ENCODE data around the gene COL27A1.

COL27A1 gene

DNA sequence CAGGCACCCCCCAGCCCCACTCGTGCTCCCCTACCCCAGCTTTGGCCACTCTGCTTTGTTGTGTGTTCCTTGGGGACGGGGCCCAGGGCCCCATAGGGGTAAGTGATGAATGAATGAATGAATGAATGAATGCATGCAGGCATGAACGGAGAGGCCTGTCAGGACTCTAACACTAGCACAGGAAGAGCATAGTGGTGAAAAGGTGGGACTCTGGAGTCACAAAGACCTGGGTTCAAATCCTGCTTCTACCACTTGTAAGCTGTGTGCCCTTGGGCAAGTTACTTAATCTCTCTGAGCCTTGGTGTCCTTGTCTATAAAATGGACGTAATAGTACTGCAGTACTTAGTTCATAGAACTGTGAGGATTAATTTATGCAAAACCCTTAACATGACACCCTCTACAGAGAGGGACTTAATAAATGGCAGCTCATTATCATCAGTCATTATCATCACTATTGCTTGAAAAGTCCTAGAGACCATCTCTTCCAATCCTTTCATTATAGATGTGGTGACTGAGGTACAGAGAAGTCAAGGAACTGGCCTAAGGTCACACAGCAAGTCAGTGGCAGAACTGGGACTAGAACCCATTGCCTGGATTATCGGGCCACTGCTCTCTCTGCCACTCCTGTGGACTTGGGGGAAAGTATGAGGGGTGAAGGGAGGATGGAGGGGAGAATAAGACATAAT lies 187.6 kb downstream of the COL27A1 start:
- no peak for DNase-seq (ENCODE audit: low read depth)

DNA sequence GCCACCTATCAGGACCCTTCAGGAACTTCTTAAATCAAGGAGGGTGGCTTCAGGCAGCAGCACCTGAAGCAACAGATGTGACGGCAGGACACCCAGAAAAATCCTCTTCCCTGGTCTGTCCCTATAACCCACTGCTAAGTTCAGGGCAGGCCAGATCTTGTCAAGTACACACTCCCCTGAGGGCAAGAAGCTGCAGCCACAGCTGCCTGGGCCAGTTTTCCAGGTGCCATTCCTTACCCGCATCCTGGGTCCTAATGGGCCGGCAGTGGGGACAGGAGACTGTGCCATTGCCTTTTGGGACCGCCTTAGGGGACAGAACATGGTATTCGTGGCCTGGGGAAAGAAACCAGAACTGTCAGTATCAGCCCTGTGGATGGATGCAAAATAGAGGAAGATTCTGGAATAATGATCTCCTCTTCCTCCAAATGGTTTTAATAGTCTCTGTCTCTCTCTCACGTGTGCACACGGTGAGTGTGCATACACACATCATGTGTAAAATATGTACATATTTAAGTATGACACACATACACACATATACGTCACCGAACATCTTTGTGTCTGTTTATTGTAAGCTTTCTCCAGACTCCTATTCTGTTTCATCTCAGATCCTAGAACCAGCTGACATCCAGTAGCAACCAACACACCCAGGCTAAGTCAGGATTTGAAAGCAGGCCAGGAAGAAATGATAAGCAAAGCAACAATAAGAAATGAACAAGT lies 188.3 kb downstream of the COL27A1 start:
- DNase-seq (ENCODE audit: low read depth) = no peak

DNA sequence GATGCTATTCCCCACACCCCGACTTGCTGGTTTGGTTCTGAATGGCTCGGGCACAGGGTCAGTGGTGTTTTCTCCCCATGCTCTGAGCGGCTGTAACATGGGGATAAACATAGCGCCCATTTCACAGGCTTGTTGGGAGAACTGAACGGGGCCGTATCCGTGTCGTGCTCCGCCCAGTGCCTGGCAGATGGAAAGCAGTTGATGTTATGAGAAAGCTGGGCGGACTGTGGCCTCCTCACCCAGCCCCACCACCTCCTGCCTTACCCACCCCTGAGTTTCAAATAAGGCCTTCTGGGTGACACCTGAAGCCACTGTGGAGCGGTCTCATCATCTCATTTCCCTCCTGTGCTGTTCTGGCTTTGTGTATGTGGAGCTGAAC lies 188.8 kb downstream of the COL27A1 start:
- DNase-seq (ENCODE audit: low read depth) = no peak

DNA sequence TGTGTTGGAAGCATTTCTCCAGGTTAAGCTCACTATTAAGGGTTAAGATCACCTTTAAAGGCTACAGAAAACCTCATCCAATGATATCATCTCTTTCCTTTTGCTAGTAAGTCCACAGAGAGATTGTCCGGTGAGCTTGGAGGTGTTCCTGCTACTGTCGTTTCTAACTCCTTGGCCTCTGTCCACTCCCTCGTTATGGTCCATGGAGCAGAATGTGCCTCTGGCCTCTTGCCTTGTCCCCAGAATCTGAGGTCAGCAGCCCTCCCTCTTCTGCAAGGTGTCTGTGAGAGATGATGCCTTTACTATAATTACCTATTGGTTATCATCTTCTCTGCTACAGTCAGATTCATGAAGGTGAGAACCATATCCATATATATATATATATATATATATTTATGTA lies 189.4 kb downstream of the COL27A1 start:
- DNase-seq (ENCODE audit: low read depth) = no peak

DNA sequence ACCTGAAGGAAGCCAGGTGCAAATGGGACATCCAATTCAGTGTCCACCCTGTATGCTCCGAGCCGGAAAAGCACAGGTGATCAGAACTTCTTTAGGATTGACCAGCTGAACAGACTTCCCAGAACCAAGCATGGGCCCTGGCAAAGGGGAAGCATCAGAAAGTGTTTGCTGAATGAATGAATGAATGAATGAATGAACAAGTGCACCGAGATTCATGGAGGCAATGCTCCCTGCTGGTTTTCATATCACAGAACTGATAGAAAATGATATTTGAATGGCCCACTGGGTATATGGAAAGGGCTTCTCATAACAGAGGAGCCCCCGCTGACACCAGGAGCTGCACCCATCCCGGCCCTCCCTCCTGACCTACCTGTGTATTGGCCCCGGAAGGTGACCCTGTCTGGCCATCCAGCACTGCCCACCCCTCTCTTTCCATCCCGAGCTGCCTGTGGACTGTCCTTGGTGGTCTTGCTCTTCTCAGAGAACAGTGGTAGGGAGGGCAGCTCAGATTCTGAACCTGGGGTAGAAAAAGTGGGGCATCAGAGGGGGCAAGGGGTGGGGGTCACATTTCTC lies 190.2 kb downstream of the COL27A1 start:
- DNase-seq (ENCODE audit: low read depth) = no peak

DNA sequence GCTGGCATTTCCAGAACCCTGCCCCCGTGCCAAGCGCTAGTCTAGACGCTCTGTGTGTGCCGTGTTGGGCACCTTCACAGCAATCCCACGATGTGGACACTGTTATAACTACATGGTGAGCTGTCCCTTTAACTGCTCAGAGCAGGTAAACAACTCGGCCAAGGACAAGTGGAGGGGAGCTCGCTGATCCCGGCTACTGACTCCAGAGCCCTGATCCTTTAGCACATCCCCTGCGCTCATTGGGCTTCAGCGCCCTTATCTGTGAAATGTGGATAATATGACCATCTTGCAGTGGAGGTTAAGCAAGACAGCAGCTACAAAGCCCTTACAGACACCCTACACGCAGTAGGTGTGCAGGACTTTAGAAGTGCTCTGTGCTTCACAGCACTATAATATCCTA lies 190.8 kb downstream of the COL27A1 start:
- DNase-seq (ENCODE audit: low read depth) = no peak

DNA sequence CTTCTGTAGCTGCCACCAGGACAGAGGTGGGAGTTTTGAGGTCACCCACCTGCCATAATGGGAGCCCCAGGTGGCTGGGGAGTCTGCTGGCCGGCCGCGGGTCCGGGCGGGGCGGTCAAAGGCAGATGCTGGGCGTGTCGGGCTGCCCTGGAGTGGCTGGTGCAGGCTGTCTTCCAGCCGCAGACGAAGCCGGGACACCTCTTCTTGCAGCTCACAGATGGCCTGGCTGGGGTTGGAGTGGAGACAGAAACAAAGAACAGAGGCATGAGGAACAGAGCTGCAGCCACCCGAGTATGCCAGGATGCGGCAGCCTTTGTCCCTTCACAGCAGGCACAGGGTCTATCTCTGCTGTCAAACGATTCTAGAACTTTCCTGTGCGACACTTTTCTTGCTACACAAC lies 192.3 kb downstream of the COL27A1 start:
- DNase-seq (ENCODE audit: low read depth) = no peak

DNA sequence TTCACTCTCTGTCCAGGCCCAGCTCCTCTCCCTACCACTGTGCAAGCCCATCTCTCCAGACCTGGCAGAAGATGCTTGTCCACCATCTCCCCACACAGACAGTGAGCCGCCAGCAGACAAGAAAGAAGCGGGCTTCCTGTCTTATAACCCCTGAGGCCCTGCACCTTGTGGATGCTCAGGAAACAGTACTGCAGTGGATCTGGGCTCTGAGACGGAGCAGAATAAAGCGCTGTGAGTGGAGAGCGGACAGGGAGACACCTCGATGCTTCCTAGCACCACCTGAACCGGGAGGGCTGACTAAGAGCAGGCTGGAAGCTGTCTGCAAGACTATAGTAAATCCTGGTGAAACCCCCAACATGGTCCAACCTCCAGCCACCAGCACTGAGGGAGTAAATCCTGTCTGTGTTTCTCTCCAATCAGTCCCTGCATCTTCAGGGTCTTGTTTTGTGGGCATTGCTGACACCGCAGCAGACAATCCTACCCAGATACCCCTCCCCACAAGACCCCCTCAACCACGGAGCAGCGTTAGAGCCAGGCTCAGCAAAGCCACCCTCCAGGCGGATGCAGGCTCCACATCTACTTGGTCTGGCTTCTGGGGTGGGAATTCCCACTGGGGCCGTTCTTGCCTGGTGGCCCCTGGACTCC lies 193.0 kb downstream of the COL27A1 start:
- no peak for DNase-seq (ENCODE audit: low read depth)

DNA sequence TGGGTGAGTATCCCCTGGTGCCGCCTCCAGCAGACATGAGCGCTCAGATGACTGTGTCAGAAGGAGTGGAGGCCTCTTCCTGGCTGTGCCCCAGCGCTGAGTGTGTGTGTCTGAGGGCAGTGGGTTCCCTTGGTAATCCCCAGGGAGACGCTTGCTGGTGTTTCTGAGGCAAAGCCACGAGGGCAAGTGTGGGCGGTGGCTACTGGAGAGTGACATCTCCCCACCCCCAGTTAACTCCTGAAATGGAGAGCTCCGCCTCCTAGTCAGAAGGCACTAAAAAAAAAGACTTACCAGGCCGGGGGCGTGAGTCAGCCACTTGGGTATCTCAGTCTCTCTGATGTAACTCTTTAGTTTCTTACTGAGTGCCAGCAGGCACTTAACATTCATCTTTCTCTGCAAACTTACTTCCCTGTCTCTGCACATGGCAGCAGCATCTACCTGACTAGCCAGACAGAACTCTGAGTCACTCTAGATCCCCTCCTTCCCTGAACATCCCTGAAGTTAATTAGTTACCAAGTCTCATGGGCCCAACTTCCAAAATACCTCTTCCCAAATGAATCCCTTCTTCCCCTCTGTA lies 193.7 kb downstream of the COL27A1 start:
- DNase-seq (ENCODE audit: low read depth) = peak; percentile 100

DNA sequence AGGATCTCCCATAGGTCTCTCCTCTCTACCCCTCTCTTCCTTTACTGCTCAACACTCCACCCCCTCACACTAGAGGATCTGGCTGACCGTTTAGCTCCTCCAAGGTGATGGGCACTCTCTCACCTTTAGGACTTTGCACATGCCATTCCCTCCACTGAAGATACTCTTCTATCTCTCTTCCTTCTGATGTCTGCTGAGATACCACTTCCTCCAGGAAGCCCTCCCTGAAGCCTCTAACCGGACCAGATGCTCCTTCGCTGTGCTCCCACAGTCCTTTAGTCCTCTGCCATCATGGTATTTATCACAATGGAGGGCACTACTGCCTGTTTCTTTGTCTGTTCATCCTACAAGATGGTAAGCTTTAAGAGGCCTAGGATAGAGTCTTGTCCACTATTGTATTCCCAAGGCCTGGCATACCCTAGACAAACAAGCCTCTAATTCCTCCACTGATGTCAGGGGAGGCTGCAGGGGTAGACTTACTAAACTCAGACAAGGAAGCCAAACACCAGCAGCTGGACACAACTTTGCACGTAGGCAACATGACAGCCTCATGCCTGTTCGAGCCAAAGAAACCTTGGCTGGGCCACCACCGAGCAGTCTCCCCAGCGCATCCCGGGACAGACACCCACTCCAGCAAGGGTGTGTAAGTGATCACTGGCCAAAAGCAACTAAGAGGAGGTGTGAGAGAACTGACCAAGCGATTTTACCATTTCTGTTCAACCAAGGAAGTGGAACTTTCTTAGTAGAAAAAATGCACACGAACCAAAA lies 194.6 kb downstream of the COL27A1 start:
- DNase-seq (ENCODE audit: low read depth) = no peak

DNA sequence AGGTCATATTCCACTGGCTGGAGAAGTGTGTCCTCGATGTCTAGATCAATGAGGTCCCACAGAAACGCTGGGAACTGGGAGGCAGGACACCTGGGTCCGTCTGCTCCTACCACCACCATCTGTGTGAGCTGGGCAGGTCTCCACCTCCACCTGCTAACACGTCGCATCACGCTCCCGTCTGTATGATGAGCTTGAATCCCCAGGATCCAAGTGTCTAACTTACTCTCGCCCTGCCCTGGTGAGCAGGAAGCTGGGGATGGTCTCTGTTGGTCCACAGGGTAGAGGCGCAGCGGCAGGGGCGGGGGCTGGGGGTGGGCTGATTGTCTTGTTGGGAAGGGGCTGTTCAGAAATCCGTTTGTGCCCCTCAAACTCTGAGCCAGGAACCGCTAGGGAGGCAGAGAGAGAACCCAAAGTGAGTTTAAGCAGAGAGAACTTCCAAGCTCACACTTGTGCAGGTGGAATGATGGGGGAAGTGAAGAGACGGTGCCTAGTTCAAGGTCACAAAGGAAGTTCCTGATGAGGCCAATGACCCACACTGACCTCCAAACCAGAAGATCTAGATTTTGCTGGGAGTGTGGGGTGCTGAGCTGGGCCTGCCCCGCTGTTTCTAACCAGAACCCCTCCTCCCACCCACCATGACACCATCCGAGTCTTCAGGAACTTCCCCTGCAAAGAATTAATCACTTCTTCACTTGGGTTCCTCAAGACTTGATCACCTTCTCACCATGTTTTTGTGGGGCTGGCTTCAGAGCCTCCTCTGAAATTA lies 195.5 kb downstream of the COL27A1 start:
- no peak for DNase-seq (ENCODE audit: low read depth)

DNA sequence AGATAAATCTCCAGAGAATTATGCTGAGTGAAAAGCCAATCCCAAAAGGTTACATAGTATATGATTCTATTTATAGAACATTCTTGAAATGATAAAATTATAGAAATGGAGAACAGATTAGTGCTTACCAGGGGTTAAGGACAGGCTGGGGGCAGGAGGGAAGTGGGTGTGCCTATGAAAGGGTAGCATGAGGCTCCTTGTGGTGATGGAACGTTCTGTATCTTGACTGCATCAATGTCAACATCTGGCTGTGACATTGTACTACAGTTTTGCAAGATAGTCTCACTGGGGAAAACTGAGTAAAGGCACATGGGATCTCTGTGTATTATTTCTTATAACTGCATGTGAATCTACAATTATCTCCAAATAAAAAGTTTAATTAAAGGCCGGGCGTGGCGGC lies 196.6 kb downstream of the COL27A1 start:
- DNase-seq (ENCODE audit: low read depth) = no peak

DNA sequence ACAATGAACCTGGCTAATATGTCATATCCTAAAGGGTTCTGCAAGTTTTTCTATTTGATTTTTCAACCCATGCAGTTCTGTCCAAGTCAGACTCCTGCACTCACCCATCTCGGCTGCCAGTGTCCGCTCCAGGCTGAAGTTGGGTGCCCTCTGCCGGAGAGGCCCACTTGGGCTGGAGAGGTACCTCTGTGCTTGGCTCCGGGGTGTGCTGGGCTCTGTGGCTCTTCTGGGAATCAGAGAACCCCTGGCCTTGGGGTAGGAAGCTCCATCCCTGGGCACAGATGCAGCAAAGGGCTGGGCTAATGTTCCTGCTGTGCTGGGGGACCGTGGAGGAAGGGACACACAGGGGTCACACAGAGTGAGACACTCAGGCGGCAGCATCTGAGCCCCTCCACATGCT lies 200.5 kb downstream of the COL27A1 start:
- DNase-seq (ENCODE audit: low read depth) = no peak

DNA sequence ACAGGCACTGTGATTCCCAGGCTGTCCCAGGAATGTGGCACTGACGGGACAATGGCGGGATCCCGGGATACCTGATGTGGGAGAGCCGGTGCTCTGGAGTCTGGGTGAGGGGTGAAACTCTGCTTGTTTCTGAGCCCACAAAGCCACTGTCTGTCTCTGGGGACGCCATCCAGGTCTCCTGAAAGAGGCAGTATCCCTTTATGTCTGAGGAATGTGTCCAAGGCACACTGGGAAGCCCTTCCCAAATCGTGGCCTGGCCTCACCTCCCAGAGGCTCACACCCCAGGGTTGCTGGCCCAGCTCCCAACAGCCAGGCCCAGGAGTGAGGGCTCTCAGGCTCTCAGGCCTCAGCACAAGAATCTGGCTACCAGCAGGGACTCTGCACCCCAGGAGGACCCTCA lies 201.5 kb downstream of the COL27A1 start:
- DNase-seq (ENCODE audit: low read depth) = no peak

DNA sequence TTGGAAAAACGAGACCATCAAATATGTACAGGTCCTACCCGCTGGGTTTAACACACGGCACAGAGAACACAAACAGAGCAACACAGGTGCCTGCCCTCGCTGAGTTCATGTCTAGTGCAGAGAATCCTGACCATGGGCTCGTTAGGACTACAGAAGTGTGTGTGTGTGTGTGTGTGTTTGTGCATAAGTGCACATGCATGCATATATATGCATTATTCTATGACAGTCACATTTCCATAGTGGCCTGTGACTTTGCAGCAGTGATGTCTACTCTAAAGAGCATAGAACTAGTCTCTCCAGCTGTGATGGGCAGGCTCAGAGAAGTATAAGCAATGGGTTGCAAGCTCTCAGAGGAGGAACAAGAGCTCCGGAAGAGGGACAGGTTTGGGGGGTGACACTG lies 202.0 kb downstream of the COL27A1 start:
- DNase-seq (ENCODE audit: low read depth) = no peak

DNA sequence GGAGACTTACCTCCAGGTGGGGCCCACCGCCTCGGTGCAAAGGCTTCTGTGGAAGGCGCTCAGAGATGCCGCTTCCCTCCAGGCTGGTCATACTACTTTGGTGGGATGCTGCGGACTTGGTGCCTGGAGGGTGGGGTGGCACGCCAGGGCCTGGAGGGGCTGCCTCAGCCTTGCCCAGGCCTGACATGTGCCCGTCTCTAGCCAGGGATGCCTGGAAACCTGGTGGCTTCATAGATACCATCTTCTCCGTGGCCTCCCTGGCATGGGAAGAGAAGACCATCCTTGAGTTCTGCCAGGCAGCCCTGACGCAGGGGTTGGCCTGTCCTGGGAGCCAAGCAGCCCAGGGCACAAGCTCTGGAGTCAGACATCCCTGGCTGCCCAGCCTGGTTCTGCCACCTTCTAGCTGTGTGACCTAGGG lies 202.6 kb downstream of the COL27A1 start:
- DNase-seq (ENCODE audit: low read depth) = no peak

DNA sequence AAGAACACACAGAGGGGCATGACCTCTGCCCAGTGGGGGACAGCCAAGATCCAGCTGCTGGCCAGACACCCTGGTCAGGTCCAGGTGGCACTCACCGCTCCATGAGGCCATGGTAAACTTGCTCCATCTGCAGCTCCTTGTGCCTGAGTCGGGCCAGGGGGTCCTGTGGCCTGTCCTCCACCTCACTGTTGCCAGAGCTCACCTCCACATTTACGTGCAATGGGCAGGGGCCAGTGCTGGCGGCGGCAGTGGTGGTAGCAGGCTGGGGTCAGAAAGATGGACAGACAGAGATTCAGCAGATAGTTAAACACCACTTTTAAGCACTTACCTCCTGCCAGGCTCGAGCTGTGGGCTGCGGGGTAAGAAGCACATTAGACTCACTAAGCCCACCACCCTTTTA lies 204.5 kb downstream of the COL27A1 start:
- DNase-seq (ENCODE audit: low read depth) = no peak

DNA sequence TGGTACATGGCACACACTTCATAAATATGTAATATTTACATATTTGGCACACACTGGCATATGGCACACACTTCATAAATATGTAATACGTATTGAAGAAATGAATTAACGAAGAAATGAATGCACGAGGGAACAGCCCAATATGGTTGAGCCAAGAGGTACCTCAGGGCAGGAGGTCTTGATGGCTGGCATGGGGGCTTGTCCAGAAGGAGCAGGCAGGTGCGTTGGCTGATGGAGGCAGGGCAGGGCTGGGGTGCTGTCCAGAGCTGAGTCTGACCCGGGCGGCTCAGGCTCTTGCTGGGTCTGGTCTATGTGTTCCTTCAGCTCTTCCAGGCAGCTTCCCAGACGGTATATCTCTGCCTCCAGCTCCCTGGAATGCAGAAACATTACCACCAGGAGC lies 206.2 kb downstream of the COL27A1 start:
- no peak for DNase-seq (ENCODE audit: low read depth)
